WTC11 (cell line): ENCODE results near the gene CXCL9. TPM values are rescaled to one million over a fixed set of nuclear protein-coding genes. Genes with fewer than 3 reads are reported as not detected.

ENCODE experiments used
- ATAC-seq: fragments of 200-7000 bp; cut with Tn5 transposase; 2 replicates; pipeline ENCODE4 v1.10.0; 2021; ENCODE audit warnings: mild to moderate bottlenecking, moderate library complexity
- CTCF ChIA-PET: fragments of 300-600 bp; sonication (Branson Sonifier 250); formaldehyde crosslinking; loops from one replicate; lab custom pipeline; 2021; ENCODE audit warnings: antibody characterized with exemption; lab: Charles Lee
- POLR2A ChIA-PET: fragments of 350-600 bp; sonication (Branson Sonifier 250); formaldehyde crosslinking; loops from one replicate; lab custom pipeline; 2021; ENCODE audit warnings: antibody characterized with exemption; lab: Charles Lee
- DNase-seq: peaks from one replicate; pipeline ENCODE4 v3.0.0; 2021; ENCODE audit warnings: low spot score
- H3K27ac Mint-ChIP-seq: 2 replicates; pipeline ENCODE4 v1.8.0; 2021; ENCODE audit warnings: mixed read lengths
- H3K27me3 Mint-ChIP-seq: 2 replicates; pipeline ENCODE4 v1.8.0; 2021; ENCODE audit warnings: low read depth, mild to moderate bottlenecking, moderate library complexity, mixed read lengths
- H3K36me3 Mint-ChIP-seq: 2 replicates; pipeline ENCODE4 v1.8.0; 2021; ENCODE audit warnings: mixed read lengths
- H3K4me1 Mint-ChIP-seq: 2 replicates; pipeline ENCODE4 v1.8.0; 2022; ENCODE audit warnings: mixed read lengths
- H3K4me3 Mint-ChIP-seq: 2 replicates; pipeline ENCODE4 v1.8.0; 2021; ENCODE audit warnings: mild to moderate bottlenecking, moderate library complexity, mixed read lengths
- H3K9me3 Mint-ChIP-seq: 2 replicates; pipeline ENCODE4 v1.8.0; 2021; ENCODE audit warnings: mixed read lengths
- AR ChIP-seq: fragments of 250-450 bp; sonication (Bioruptor Pico); IDR thresholded peaks from 2 replicates; pipeline ENCODE4 v1.9.0; 2021; ENCODE audit warnings: mild to moderate bottlenecking
- ATF2 ChIP-seq: sonication (generic); formaldehyde crosslinking; IDR thresholded peaks from 2 replicates; pipeline ENCODE4 v1.8.1; 2022; ENCODE audit warnings: low read depth, missing genetic modification reagents, borderline replicate concordance
- ATF6 ChIP-seq: sonication (generic); formaldehyde crosslinking; IDR thresholded peaks from 2 replicates; pipeline ENCODE4 v1.8.1; 2023; ENCODE audit warnings: mild to moderate bottlenecking, missing genetic modification reagents
- CREB1 ChIP-seq: sonication (generic); formaldehyde crosslinking; IDR thresholded peaks from 2 replicates; pipeline ENCODE4 v1.8.0; 2023; ENCODE audit warnings: mild to moderate bottlenecking, missing genetic modification reagents
- ETV6 ChIP-seq: sonication (generic); formaldehyde crosslinking; IDR thresholded peaks from 2 replicates; pipeline ENCODE4 v1.8.1; 2022; ENCODE audit warnings: mild to moderate bottlenecking, missing genetic modification reagents
- FOXP1 ChIP-seq: sonication (generic); formaldehyde crosslinking; IDR thresholded peaks from 2 replicates; pipeline ENCODE4 v1.8.0; 2022; ENCODE audit warnings: missing genetic modification reagents, mild to moderate bottlenecking, moderate library complexity, borderline replicate concordance
- GRHL2 ChIP-seq: fragments of 250-450 bp; sonication (Bioruptor Pico); IDR thresholded peaks from 2 replicates; pipeline ENCODE4 v1.8.0; 2022; ENCODE audit warnings: mild to moderate bottlenecking, moderate library complexity; ENCODE audit not compliant: insufficient replicate concordance, severe bottlenecking
- IRF1 ChIP-seq: sonication (generic); formaldehyde crosslinking; IDR thresholded peaks from 2 replicates; pipeline ENCODE4 v1.8.0; 2023; ENCODE audit warnings: missing genetic modification reagents
- KAT7 ChIP-seq: sonication (generic); formaldehyde crosslinking; IDR thresholded peaks from 2 replicates; pipeline ENCODE4 v1.8.1; 2023; ENCODE audit warnings: missing genetic modification reagents, mild to moderate bottlenecking, borderline replicate concordance
- NR1H2 ChIP-seq: sonication (generic); formaldehyde crosslinking; IDR thresholded peaks from 2 replicates; pipeline ENCODE4 v1.9.0; 2021; ENCODE audit warnings: mild to moderate bottlenecking, moderate library complexity, missing genetic modification reagents
- NR3C1 ChIP-seq: sonication (generic); formaldehyde crosslinking; conservative IDR thresholded peaks from 2 replicates; pipeline ENCODE4 v1.8.1; 2023; ENCODE audit warnings: low read depth, mild to moderate bottlenecking, missing genetic modification reagents
- PRRX2 ChIP-seq: fragments of 250-450 bp; sonication (Bioruptor Pico); IDR thresholded peaks from 2 replicates; pipeline ENCODE4 v1.8.0; 2021; ENCODE audit warnings: mild to moderate bottlenecking
- SP1 ChIP-seq: sonication (generic); formaldehyde crosslinking; conservative IDR thresholded peaks from 2 replicates; pipeline ENCODE4 v1.8.1; 2022; ENCODE audit warnings: missing genetic modification reagents
- TP53 ChIP-seq: sonication (generic); formaldehyde crosslinking; IDR thresholded peaks from 2 replicates; pipeline ENCODE4 v1.8.1; 2023; ENCODE audit warnings: mild to moderate bottlenecking, missing genetic modification reagents
- ZBTB43 ChIP-seq: sonication (generic); formaldehyde crosslinking; IDR thresholded peaks from 2 replicates; pipeline ENCODE4 v1.8.1; 2023; ENCODE audit warnings: mild to moderate bottlenecking, missing genetic modification reagents
- ZNF281 ChIP-seq: sonication (generic); formaldehyde crosslinking; IDR thresholded peaks from 2 replicates; pipeline ENCODE4 v1.8.0; 2023; ENCODE audit warnings: mild to moderate bottlenecking, missing genetic modification reagents
- ZNF396 ChIP-seq: fragments of 250-450 bp; sonication (Bioruptor Pico); IDR thresholded peaks from 2 replicates; pipeline ENCODE4 v1.8.0; 2021; ENCODE audit warnings: mild to moderate bottlenecking, moderate library complexity, borderline replicate concordance
- ZNF423 ChIP-seq: fragments of 250-450 bp; sonication (Bioruptor Pico); IDR thresholded peaks from 2 replicates; pipeline ENCODE4 v2.1.2; 2022; ENCODE audit warnings: mild to moderate bottlenecking, moderate library complexity
- ZNF512 ChIP-seq: sonication (generic); formaldehyde crosslinking; IDR thresholded peaks from 2 replicates; pipeline ENCODE4 v1.8.1; 2022; ENCODE audit warnings: missing genetic modification reagents, borderline replicate concordance
- ZNF532 ChIP-seq: fragments of 250-450 bp; sonication (Bioruptor Pico); IDR thresholded peaks from 2 replicates; pipeline ENCODE4 v1.9.0; 2021; ENCODE audit warnings: mild to moderate bottlenecking, borderline replicate concordance
- total RNA-seq: library from RNA; stranded (reverse); gene quantifications from 3 replicates; pipeline ENCODE4 v1.2.3, GENCODE V29; 2021

Gene CXCL9
- total RNA-seq, 1 experiment from 2014 or later, result 0.07 TPM

- DNase-seq (no peak), ATAC-seq (no peak)
- Mint-ChIP-seq H3K4me1 (peaks cover 12% of the 10 kb centered on the region), H3K9me3 (no peaks in the 10 kb centered on the region), H3K4me3 (no peak overlapping the region), H3K27ac (no peak overlapping the region), H3K27me3 (peaks cover 7% of the 10 kb centered on the region; the same call in 1 of the 2 replicates), H3K36me3 (no peaks in the 10 kb centered on the region)
- POLR2A ChIA-PET, result no interaction called here
- TF ChIP-seq ATF6 (CRISPR knock-in tag), result no peak
- no peak for TF ChIP-seq ATF2
- TF ChIP-seq KAT7, result no peak
- TF ChIP-seq ZBTB43 (CRISPR knock-in tag), result no peak
- no peak for TF ChIP-seq ZNF423
- TF ChIP-seq FOXP1, result no peak
- TF ChIP-seq NR3C1 (CRISPR knock-in tag), result no peak
- TF ChIP-seq IRF1 (CRISPR knock-in tag), result no peak
- TF ChIP-seq PRRX2 (CRISPR knock-in tag), result no peak
- TF ChIP-seq ZNF396 (CRISPR knock-in tag), result no peak
- no peak for TF ChIP-seq TP53
- no peak for TF ChIP-seq AR (CRISPR knock-in tag)
- no peak for TF ChIP-seq ETV6 (CRISPR knock-in tag)
- no peak for TF ChIP-seq CREB1 (CRISPR knock-in tag)
- no peak for TF ChIP-seq ZNF512 (CRISPR knock-in tag)
- TF ChIP-seq ZNF281, result no peak
- TF ChIP-seq NR1H2 (CRISPR knock-in tag), result no peak
- no peak for TF ChIP-seq ZNF532 (CRISPR knock-in tag)
- no peak for TF ChIP-seq SP1 (CRISPR knock-in tag)
- no peak for TF ChIP-seq GRHL2 (CRISPR knock-in tag)
- CTCF ChIA-PET, result no interaction called here
These were observed 9.9 kb upstream of the CXCL9 start for GRCh38 chr4:76017056-76017686.
